ENCODE results near the gene SYNPR. TPM values are rescaled to one million over a fixed set of nuclear protein-coding genes. Genes with fewer than 3 reads are reported as not detected.

Gene SYNPR
- total RNA-seq, 6 experiments from 2014 or later: not detected

- no peak overlapping the region for H3K27ac Mint-ChIP-seq
These were observed 230.2 kb downstream of the SYNPR start for GRCh38 chr3:63508305-63508704.

GRCh38 chr3:63508771-63509170 lies 230.7 kb downstream of the SYNPR start:
- no peaks in the 10 kb centered on the region for H3K36me3 Mint-ChIP-seq (ENCODE audit: low read depth)
- peaks cover 6% of the 10 kb centered on the region for H3K27me3 Mint-ChIP-seq (ENCODE audit: insufficient read depth)
- H3K27ac Mint-ChIP-seq: no peak overlapping the region
- no peaks in the 10 kb centered on the region for H3K9me3 Mint-ChIP-seq
- TF ChIP-seq, protein P1, sequence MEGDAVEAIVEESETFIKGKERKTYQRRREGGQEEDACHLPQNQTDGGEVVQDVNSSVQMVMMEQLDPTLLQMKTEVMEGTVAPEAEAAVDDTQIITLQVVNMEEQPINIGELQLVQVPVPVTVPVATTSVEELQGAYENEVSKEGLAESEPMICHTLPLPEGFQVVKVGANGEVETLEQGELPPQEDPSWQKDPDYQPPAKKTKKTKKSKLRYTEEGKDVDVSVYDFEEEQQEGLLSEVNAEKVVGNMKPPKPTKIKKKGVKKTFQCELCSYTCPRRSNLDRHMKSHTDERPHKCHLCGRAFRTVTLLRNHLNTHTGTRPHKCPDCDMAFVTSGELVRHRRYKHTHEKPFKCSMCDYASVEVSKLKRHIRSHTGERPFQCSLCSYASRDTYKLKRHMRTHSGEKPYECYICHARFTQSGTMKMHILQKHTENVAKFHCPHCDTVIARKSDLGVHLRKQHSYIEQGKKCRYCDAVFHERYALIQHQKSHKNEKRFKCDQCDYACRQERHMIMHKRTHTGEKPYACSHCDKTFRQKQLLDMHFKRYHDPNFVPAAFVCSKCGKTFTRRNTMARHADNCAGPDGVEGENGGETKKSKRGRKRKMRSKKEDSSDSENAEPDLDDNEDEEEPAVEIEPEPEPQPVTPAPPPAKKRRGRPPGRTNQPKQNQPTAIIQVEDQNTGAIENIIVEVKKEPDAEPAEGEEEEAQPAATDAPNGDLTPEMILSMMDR (IDR thresholded peaks at IDR 0.05): no peak
- H3K4me1 Mint-ChIP-seq (ENCODE audit: low read depth): no peaks in the 10 kb centered on the region
- no peak overlapping the region for H3K4me3 Mint-ChIP-seq
- DNase-seq: no peak

More at GRCh38 chr3:63508305-63508704, 230.2 kb downstream of the SYNPR start:
- peaks cover 6% of the 10 kb centered on the region for H3K27me3 Mint-ChIP-seq (ENCODE audit: insufficient read depth)
- no peaks in the 10 kb centered on the region for H3K4me1 Mint-ChIP-seq (ENCODE audit: low read depth)
- no peak for DNase-seq
- TF ChIP-seq, protein P1 (IDR thresholded peaks at IDR 0.05): no peak
- no peak overlapping the region for H3K4me3 Mint-ChIP-seq
- H3K9me3 Mint-ChIP-seq: no peaks in the 10 kb centered on the region
- no peaks in the 10 kb centered on the region for H3K36me3 Mint-ChIP-seq (ENCODE audit: low read depth)

DNA sequence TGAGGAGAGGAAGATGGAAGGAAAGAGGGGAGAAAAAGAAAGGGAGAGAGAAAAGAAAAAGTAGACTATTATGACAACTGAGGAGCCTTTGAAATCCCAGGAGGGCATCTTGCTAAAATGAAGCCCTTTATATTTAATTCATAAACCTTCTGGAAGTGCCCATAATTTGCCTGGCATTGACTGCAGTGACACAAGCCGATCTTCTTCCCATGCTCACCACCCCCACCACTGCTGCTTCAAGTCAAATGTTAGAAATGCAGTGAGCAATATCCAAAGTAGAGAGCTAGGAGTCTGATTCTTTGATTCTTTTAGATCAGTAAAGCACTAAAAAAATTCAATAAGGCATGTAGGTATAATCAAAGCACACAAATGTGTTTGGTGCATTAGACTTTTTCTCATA lies 235.7 kb downstream of the SYNPR start:
- TF ChIP-seq, protein P1 (IDR thresholded peaks at IDR 0.05): no peak
- no peak overlapping the region for H3K4me3 Mint-ChIP-seq
- no peaks in the 10 kb centered on the region; the same call in 1 of the 2 replicates for H3K27me3 Mint-ChIP-seq (ENCODE audit: insufficient read depth)
- no peaks in the 10 kb centered on the region for H3K9me3 Mint-ChIP-seq
- no peak overlapping the region for H3K27ac Mint-ChIP-seq
- no peak for DNase-seq
- no peaks in the 10 kb centered on the region for H3K36me3 Mint-ChIP-seq (ENCODE audit: low read depth)
- no peaks in the 10 kb centered on the region for H3K4me1 Mint-ChIP-seq (ENCODE audit: low read depth)

DNA sequence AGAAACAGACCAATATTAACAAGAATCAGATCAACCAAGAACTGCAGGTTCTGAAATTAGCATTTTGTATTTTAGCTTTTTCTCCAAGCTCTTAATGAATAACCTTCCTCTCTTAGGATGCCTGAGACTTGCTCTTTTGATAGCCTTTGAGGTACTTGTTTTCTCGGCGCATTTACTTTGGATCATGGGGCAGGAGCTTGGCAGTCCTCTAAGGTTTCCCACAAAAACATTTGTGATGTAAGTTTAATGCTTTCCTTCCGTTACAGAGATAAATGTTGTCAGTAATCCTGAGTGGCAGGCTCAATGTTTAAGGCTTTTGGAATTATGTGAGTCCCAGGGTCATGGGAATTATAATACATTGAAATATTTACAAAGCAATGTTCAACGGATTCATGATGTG lies 236.6 kb downstream of the SYNPR start:
- TF ChIP-seq, protein P1 (IDR thresholded peaks at IDR 0.05): no peak
- Mint-ChIP-seq H3K4me3 (no peak overlapping the region), H3K4me1 (ENCODE audit: low read depth) (no peaks in the 10 kb centered on the region), H3K27me3 (ENCODE audit: insufficient read depth) (no peaks in the 10 kb centered on the region; the same call in 1 of the 2 replicates), H3K9me3 (no peaks in the 10 kb centered on the region), H3K27ac (no peak overlapping the region), H3K36me3 (ENCODE audit: low read depth) (no peaks in the 10 kb centered on the region)
- no peak for DNase-seq

GRCh38 chr3:63519426-63519825 lies 241.3 kb downstream of the SYNPR start:
- DNase-seq: no peak
- H3K27ac Mint-ChIP-seq: no peak overlapping the region
- no peaks in the 10 kb centered on the region; the same call in none of the 2 replicates for H3K27me3 Mint-ChIP-seq (ENCODE audit: insufficient read depth)
- H3K4me1 Mint-ChIP-seq (ENCODE audit: low read depth): no peaks in the 10 kb centered on the region
- H3K9me3 Mint-ChIP-seq: no peaks in the 10 kb centered on the region
- TF ChIP-seq, protein P1 (IDR thresholded peaks at IDR 0.05): no peak
- no peak overlapping the region for H3K4me3 Mint-ChIP-seq
- H3K36me3 Mint-ChIP-seq (ENCODE audit: low read depth): no peaks in the 10 kb centered on the region

DNA sequence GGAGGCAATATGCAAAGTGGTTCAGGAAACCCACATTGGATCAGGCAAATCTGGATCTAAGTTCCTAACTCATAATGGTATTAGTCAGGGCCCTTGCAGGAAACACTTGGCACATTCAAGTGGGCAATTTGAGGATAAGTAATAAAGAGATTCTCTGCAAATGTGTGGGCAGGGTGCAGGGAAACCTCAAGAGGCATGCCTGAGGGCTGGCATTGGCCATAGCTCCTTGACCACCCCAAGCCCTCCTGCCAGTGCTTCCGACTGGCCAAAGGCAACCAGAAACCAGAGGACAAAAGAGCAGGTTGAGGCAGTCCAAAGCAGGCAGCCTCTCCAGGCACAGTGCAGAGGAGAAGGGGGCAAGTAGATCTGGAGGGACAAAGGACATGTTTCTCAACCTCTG lies 243.5 kb downstream of the SYNPR start:
- no peak overlapping the region for H3K27ac Mint-ChIP-seq
- H3K9me3 Mint-ChIP-seq: no peaks in the 10 kb centered on the region
- peaks cover 3% of the 10 kb centered on the region for H3K27me3 Mint-ChIP-seq (ENCODE audit: insufficient read depth)
- no peak overlapping the region for H3K4me3 Mint-ChIP-seq
- DNase-seq: no peak
- H3K4me1 Mint-ChIP-seq (ENCODE audit: low read depth): no peaks in the 10 kb centered on the region
- H3K36me3 Mint-ChIP-seq (ENCODE audit: low read depth): no peaks in the 10 kb centered on the region
- TF ChIP-seq, protein P1 (IDR thresholded peaks at IDR 0.05): no peak
